GM20431 (cell line): ENCODE data around the gene MYO3B.

ENCODE experiments used
- in situ Hi-C: fragments of 300-500 bp; cut with MseI, MboI; formaldehyde crosslinking; loops from one replicate; pipeline ENCODE4 v1.15.0; 2020; ENCODE audit warnings: low sequenced_read_pairs; ENCODE audit not compliant: unreplicated experiment

The MYO3B gene

GRCh38 chr2:170177950-170178781 lies at the start of gene MYO3B:
TSS of gene MYO3B (plus strand) at chr2:170178147. CDS start at chr2:170178288, 141 bp downstream.
- in situ Hi-C loops: no loop called here

DNA sequence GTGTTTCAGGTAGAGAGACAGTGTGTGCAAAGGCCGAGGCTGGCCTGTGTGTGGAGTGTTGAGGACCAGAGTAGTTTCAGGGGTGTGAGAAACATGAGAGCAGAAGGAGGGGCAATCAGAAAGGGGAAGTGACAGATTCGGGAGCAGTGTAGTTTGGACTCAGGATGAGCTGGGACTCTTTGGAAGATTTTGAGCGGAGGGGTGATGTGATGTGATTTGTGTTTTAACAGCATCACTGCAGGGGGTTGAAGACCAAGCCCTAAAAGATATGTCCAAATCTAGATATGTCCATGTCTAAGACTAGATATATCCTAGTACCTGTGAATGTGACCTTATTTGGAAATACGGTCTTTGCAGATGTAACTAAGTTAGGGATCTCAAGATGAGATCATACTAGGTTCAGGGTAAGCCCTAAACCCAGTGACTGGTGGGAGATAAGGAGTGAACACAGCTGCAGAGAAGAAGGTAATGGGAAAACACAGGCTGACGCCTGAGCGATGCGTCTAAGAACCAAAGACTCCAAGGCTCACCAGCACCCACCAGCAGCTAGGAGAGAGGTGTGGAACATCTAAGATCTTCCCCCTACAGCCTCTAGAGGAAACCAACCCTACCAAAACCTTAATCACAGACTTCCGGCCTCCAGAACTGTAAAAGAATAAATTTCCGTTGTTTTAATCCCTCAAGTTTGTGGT lies 38.5 kb upstream of the MYO3B start:
- in situ Hi-C loops: no loop called here

DNA sequence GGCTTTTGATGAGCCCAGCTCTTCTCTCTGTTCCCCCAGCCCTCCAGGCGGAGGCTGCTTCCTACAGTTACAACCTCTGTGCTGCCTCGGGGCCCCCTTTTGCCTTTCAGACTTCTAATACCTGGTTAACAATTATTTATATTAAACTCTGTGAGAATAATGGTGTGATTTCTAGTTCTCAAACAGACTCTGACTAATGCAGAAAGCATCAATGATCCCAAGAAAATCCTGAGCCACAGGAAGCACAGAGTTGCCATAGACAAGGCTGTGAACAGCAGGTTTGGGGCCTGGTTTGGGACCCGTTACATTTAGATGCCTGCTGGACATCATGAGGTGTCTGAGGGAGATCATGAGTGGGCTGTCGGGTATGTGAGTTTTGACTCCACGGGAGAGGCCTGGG lies 37.4 kb upstream of the MYO3B start:
- in situ Hi-C loops: no loop called here

DNA sequence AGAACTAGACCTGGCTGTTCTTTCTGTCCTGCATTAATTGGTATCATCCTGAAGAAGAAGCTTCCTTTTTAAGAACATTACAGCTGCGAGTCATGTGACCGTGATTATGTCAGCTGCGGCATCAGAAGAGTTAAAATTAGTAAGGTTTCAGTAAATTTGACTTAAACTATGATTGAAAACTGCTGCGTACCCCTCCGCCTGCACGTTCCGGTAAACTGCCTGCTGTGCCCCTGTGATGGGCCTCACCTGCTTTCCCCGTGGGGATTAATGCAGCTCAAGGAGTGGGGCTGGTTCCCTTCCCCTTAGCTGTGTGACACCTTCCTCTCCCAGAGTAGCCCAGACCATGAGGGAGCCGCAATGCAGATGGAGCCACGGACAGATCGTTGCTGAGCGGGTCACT lies 36.1 kb upstream of the MYO3B start:
- in situ Hi-C loops: no loop called here

- in situ Hi-C loops: no loop called here
Measured at GRCh38 chr2:170142502-170142901, 35.4 kb upstream of the MYO3B start.

DNA sequence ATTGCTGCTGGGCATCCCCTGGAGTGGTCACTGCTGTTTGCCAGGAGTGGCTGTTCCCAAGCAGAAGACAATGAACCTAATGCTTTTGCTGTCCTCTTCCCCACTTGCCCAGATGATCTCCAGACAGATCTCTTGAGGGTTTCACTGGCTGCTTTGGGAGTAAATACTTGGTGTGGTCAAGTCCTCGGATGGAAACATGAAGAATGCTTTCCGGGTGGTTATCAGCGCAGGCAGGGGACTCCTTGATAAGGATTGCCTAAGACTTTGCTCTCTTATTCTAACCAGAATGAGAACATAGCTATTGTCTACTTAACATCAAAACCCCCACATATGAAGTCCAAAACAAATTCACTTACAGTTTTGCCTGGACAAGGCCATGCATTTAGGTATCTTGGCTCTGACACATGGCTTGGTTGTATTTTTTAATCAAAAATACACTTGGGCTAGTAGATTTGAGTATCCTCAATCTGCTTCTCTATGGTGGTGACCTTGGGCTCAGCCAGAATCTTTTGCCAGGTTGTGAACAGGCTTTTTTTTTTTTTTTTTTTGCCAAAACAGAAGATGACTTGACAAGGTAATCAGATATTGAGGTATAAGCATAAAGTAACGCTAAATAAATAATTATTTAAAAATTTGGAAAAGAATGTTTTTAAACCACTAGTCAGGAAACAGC lies 34.8 kb upstream of the MYO3B start:
- in situ Hi-C loops: no loop called here

GRCh38 chr2:170144761-170145160 lies 33.2 kb upstream of the MYO3B start:
- in situ Hi-C loops: no loop called here

DNA sequence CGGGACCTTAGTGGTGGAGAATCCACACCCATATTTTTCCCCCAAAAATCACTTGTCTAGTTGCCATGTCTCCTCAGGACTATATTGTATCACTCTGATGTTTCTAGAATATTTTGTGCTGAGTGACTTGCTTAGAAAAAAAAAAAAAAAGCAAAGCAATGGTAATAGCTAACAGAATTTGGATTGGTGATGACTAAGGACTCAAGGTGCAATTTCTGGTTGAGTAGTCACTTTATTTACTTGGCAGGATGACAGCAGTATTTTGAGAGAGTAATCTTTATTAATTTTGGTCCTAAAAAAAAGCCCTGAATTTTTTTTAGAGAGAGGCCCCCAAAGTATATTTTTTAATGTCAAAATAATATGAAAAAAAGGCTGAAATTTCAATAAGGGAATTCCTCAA lies 32.8 kb upstream of the MYO3B start:
- in situ Hi-C loops: no loop called here

DNA sequence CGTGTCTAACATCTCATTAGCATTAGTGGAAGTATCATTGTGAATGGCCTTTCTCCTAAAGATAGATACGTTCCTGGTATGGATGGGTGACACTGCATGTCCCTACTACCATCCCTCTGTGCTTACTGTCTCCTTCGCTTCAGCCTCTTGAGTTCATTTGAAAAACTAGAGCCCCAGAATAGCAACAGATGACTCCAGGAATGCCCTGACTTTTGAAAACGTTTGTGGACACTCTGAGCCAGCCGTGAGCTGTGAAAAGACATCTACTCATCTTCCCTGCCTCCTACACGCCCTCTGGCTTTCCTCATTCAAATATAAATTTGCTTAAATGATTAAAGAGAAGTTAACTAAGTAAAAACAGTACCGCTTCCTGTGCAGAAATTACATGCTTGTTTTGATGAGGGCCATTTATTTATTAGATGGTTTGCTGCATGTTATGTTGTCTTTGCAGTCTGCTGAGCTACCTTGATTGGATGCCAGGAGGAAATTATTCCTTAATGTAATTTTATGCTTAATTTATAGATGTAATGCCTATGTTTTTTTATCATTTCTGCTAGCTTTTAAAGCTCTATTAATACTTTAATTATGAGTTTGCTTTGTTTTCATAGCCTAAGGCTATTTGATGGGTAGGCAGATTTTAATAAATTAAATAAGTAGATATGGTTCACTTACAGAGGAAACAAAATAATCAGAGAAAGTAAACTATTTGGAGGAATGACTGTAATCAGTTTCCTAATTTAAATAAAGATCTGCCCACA lies 32.1 kb upstream of the MYO3B start:
- in situ Hi-C loops: no loop called here

DNA sequence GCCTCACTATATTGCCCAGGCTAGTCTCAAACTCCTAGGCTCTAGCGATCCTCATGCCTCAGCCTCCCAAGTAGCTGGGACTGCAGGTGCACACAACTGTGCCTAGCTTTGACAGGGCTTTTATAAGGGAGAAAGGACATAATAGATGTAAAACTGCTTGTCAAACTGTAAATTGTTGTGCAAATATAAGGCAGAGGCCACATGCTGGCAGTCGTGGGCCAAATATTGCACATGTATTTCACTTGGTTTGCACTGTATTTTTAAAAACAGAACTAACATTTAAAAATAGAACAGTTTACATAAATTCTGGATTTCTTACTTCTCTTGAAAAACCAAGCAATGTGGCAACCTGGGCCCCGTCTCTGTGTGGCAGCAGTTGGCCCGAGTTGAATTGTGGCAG lies 31.2 kb upstream of the MYO3B start:
- in situ Hi-C loops: no loop called here

DNA sequence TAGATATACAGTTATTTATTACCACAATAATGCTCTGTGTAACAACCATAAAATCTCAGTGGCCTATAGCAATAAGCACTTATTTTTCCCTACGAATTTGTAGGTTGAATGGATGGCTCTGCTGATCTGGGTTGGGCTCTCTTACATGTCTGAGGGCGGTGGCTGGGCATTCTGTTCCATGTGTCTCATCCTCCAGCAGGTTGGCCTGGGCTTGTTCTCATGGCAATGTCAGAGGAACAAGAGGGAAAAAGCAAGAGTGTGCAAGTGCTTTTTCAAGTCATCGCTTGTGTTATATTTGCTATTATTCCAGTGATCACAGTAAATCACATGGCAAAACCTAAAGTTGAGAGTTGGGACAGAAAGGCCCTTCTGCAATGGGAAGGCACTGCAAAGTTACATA lies 30.4 kb upstream of the MYO3B start:
- in situ Hi-C loops: no loop called here

GRCh38 chr2:170148161-170148560 lies 29.8 kb upstream of the MYO3B start:
- in situ Hi-C loops: no loop called here

DNA sequence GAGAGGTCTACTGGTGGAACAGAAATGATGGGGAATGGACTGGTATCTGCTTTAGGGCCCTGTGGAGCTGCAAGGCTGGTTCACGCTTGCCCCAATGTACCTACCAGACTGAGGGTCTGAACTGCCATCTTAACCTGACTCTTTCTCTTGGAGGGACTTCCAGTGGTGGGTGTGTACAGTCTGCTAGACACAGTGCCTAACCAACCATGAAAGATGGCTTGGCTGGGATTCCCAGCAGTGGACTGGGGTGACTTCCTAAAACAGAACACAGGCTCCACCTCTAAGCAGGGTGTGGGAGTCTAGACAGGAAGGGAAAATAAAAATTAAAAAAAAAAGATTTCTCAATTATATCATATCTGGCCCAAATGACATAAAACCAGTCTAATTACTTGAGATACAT lies 25.5 kb upstream of the MYO3B start:
- in situ Hi-C loops: no loop called here

- in situ Hi-C loops: no loop called here
Measured at GRCh38 chr2:170155022-170155722, 22.8 kb upstream of the MYO3B start.

DNA sequence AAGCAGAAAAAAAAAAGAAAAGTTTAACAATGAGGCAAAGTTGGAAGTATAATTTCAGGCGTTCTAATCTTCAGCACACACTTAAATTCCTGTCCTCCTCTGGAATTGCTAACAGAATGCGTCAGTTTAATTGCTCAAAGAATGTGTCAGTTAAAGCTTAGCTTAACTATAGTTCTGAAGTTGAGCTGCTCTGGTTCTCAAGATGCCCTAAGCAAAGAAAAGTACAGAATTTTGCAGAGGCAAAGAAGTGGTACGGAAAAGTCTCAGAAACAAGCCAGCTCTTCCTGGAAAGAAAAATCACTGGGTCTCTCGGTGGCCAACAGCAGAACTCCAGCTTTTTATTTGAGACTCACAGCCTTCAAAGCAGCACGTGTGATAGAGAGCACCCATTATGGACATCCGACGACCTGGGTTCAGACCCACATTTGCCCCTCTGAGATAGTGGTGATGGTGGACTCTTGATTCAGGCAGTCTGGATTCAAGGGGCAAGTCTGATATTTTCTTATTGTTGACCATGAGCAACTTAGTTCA lies 22.2 kb upstream of the MYO3B start:
- in situ Hi-C loops: no loop called here

- in situ Hi-C loops: no loop called here
Measured at GRCh38 chr2:170156592-170156991, 21.4 kb upstream of the MYO3B start.

GRCh38 chr2:170157025-170157684 lies 20.8 kb upstream of the MYO3B start:
- in situ Hi-C loops: no loop called here

GRCh38 chr2:170159060-170159459 lies 18.9 kb upstream of the MYO3B start:
- in situ Hi-C loops: no loop called here
